ENCODE results near the gene TAF4.
"Not testable (repeated sequence)": the region's sequence is repeated elsewhere in the genome, so short reads cannot be mapped to it uniquely, and the experiment has no call there.

Gene TAF4, protein sequence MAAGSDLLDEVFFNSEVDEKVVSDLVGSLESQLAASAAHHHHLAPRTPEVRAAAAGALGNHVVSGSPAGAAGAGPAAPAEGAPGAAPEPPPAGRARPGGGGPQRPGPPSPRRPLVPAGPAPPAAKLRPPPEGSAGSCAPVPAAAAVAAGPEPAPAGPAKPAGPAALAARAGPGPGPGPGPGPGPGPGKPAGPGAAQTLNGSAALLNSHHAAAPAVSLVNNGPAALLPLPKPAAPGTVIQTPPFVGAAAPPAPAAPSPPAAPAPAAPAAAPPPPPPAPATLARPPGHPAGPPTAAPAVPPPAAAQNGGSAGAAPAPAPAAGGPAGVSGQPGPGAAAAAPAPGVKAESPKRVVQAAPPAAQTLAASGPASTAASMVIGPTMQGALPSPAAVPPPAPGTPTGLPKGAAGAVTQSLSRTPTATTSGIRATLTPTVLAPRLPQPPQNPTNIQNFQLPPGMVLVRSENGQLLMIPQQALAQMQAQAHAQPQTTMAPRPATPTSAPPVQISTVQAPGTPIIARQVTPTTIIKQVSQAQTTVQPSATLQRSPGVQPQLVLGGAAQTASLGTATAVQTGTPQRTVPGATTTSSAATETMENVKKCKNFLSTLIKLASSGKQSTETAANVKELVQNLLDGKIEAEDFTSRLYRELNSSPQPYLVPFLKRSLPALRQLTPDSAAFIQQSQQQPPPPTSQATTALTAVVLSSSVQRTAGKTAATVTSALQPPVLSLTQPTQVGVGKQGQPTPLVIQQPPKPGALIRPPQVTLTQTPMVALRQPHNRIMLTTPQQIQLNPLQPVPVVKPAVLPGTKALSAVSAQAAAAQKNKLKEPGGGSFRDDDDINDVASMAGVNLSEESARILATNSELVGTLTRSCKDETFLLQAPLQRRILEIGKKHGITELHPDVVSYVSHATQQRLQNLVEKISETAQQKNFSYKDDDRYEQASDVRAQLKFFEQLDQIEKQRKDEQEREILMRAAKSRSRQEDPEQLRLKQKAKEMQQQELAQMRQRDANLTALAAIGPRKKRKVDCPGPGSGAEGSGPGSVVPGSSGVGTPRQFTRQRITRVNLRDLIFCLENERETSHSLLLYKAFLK
- total RNA-seq, result 22.7 reads per million, percentile 49 among the genes with 10 or more reads in this experiment

- DNase-seq, result peak; percentile 73
Measured at GRCh38 chr20:62065674-62066338, at the start of gene TAF4. Gene TAF4, minus strand, starts transcription at chr20:62065881. Its CDS starts 71 bp downstream, at chr20:62065810.

- no peak for DNase-seq
Measured at GRCh38 chr20:62114894-62115293, 49.2 kb upstream of the TAF4 start.

DNA sequence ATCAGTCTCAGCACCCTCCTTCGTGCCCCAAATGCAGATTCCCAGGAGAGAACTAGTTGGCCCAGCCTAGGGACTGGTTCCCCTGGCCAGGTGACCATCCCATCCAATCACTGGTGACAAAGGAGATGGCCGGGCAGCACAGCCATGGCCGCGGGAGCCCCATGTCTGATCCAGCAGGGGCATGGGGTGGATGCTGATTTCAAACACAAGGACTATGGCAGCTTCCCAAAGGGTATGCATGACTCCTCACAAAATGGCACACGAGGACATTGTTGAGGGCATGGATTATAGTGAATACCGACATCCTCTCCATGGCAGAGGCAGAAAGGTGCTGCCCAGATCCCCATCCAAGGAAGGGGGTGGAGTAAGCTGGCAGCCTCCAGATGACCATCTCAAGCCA, 46.7 kb upstream of the TAF4 start:
- DNase-seq, result no peak

DNA sequence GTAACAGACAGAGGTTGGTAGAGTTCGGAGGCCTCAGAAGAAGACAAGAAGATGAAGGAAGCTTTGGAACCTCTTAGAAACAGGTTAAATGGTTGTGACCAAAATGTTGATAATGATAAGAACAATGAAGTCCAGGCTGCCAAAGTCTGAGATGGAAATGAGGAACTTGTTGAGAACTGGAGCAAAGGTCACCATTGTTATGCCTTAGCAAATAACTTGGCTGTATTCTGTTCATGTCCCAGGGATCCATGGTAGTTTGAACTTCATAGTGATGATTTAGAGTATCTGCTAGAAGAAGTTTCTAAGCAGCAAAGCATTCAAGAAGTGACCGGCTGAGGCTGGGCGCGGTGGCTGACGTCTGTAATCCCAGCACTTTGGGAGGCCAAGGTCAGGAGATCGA, 45.5 kb upstream of the TAF4 start:
- DNase-seq, result no peak

- DNase-seq, result no peak
Measured at GRCh38 chr20:62105592-62105991, 39.9 kb upstream of the TAF4 start.

DNA sequence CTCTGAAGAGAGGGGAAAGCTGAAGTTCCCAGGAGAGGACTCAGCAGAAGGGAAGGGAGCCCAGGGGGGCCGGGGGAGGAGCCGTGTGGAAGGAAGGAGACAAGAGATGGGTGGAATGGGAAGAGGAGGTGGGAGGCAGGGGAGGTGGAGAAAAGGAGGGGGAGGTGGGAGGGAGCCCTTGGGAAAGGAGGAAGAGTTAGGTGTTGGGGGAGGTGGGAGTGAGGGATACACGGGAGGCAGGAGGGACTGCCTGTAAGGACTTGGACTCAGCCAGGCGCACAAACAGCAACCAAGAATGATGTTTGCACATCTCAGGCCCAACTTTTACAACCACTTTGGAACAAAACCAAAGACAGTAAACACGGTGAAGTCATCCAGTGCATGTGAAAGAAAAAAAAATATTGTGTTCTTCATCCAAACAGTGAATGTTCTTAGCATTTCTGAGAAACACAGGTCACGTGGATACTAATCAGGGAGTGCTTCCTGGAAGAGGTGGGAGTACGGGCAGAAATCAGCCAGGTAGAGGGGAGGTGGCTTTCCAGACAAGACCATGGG, 39.2 kb upstream of the TAF4 start:
- DNase-seq, result no peak

DNA sequence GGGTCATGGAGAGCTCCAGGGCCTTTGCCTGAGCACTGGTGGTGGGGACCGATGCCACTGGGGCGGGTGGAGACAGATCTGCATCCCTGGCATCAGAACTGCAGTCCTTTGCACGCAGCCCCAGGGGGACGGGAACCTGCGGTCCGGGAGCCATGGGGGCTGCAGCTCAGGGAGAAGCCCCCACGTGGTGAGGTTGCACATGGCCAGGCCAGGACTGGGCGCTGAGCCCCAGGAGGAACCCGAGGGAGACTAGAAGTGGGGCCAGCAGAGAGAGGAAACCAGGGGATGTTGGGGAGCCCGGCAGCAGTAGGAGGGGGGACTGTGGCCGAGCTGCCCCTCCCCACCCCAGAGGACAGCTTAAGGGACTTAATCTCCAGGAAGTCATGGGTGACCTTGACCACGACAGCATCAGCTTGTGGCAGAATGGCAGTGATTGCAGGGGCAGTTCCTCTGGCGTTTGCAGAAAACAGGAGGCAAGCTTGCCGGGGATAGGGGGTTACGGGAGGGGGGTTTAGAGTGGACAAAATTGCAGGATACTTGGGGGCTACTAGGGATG, 38.6 kb upstream of the TAF4 start:
- DNase-seq, result no peak

DNA sequence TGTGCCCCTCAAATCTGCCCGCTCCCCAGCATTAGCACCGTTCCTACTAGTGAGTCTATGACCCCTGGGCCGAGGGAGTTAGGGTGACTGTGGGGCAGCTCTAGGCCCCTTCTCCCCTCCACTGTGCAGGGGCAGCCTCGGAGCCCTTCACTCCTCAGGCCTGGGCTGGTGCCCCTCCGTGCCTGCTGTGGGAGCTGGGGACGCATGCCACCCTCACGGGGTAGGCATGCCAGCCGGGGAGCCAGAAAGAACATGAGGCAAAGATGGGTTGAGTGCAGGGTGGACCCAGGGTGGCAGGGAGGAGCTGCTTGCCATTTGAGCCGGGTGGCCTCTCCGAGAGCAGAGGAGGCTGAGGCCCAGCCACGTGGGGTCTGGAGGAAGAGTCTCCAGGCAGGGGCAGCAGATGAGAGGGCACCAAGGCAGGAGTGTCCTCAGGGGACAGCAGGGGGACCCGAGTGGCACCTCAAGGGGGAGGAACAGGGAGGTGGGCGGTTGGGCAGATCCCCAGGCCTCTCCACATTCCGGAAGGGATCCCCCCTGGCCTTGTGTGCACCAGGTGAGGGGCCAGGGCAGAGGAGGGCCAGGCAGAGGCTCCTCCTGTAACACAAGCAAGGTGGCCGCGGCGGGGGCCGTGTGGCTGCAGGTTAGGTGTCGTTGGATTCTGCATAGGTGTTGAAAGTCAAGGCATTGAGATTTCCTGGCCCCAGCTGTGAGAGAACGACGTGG, 38.0 kb upstream of the TAF4 start:
- no peak for DNase-seq

DNA sequence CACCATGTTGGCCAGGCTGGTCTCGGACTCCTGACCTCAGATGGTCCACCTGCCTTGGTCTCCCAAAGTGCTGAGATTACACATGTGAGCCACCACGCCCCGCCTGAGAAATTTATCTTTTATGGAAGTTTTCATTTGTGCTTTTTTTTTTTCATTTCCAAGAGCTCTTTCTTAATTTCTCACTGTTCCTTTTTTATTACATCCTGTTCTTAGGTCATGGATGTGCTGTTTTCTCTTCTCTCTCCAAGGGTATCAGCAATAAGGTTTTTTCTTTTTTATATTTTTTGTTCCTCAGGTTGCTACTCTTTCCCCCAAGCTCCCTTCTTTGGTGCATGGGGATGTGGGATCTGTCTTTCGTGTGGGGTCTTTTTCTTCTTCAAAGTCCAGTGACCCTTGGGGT, 35.4 kb upstream of the TAF4 start:
- no peak for DNase-seq

GRCh38 chr20:62097881-62098407, 32.3 kb upstream of the TAF4 start:
- DNase-seq, result no peak

GRCh38 chr20:62096421-62097380, 31.0 kb upstream of the TAF4 start:
- no peak for DNase-seq

- no peak for DNase-seq
Measured at GRCh38 chr20:62089393-62089792, 23.7 kb upstream of the TAF4 start.

- no peak for DNase-seq
Measured at GRCh38 chr20:62088258-62089127, 22.8 kb upstream of the TAF4 start.

DNA sequence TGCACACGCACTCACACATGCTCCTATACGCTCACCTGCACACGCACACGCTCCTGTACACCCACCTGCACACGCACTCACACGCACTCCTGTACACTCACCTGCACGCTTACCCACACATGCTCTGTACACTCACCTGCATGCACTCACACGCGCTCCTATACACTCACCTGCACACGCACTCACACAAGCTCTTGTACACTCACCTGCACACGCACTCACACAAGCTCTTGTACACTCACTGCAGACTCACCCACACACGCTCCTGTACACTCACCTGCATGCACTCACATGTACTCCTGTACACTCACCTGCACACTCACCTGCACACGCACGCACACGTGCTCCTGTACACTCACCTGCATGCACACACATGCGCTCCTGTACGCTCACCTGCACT, 22.0 kb upstream of the TAF4 start:
- DNase-seq, result no peak

- DNase-seq, result no peak
Measured at GRCh38 chr20:62087227-62087626, 21.5 kb upstream of the TAF4 start.

GRCh38 chr20:62085206-62085605, 19.5 kb upstream of the TAF4 start:
- no peak for DNase-seq

GRCh38 chr20:62084224-62084623, 18.5 kb upstream of the TAF4 start:
- not testable (repeated sequence) for DNase-seq

DNA sequence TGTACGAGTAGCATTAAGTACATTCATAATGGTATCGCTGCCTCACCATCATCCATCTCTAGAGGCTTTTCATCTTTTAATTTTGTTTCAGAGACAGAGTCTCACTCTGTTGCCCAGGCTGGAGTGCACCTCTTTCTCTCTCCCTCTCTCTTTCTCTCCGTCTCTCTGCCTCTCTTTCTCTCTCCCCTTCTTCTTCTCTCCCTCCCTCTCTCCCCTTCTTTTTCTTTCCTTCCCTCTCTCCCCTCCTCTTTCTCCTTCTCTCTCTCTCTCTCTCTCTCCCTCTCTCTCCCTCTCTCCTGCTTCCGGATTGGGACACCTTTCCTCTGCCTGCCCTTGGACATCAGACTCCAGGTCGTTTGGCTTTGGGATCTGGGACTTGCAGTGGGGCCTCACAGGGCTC, 17.6 kb upstream of the TAF4 start:
- no peak for DNase-seq

Measured in effector CD4-positive, alpha-beta T cell (primary cell).